DOHH2 (cell line): ENCODE results near the gene APOLD1.

Source experiments
- H3F3A ChIP-seq: fragments of 200-600 bp; sonication (generic), shearing (Covaris generic); 2 replicates; pipeline ENCODE4 v1.6.0; 2016; ENCODE audit warnings: antibody characterized with exemption, mild to moderate bottlenecking; ENCODE audit not compliant: control insufficient read depth, insufficient read depth
- H3K27ac ChIP-seq: fragments of 200-600 bp; sonication (generic); 2 replicates; pipeline ENCODE4 v1.5.1; 2014; ENCODE audit warnings: low read depth, mild to moderate bottlenecking, low read length, moderate library complexity
- H3K27me3 ChIP-seq: fragments of 200-600 bp; sonication (generic); 2 replicates; pipeline ENCODE4 v1.6.1; 2014; ENCODE audit warnings: mild to moderate bottlenecking, low read length, mixed read lengths; ENCODE audit not compliant: control insufficient read depth
- H3K36me3 ChIP-seq: fragments of 200-600 bp; sonication (generic); 2 replicates; pipeline ENCODE4 v1.6.1; 2014; ENCODE audit warnings: mild to moderate bottlenecking, low read length, moderate library complexity, mixed read lengths; ENCODE audit not compliant: control insufficient read depth
- H3K4me1 ChIP-seq: fragments of 200-600 bp; sonication (generic); 2 replicates; pipeline ENCODE4 v1.6.1; 2014; ENCODE audit warnings: mild to moderate bottlenecking, low read length, mixed read lengths; ENCODE audit not compliant: control insufficient read depth
- H3K4me2 ChIP-seq: fragments of 200-600 bp; sonication (generic); 2 replicates; pipeline ENCODE4 v1.6.0; 2014; ENCODE audit warnings: mild to moderate bottlenecking, low read length, moderate library complexity
- H3K4me3 ChIP-seq: fragments of 200-600 bp; sonication (generic); 2 replicates; pipeline ENCODE4 v1.5.1; 2014; ENCODE audit warnings: mild to moderate bottlenecking, low read length, mixed read lengths
- H3K79me2 ChIP-seq: fragments of 200-600 bp; sonication (generic); 2 replicates; pipeline ENCODE4 v1.6.1; 2014; ENCODE audit warnings: mild to moderate bottlenecking, low read length, mixed read lengths; ENCODE audit not compliant: control insufficient read depth
- H3K9me2 ChIP-seq: fragments of 200-600 bp; sonication (generic); replicated peaks from 2 replicates; pipeline ENCODE4 v1.6.1; 2014; ENCODE audit warnings: mild to moderate bottlenecking, low read length, mixed read lengths; ENCODE audit not compliant: control insufficient read depth
- H3K9me3 ChIP-seq: fragments of 200-600 bp; sonication (generic); 2 replicates; pipeline ENCODE4 v1.6.1; 2014; ENCODE audit warnings: antibody characterized with exemption, low read length, mixed read lengths; ENCODE audit not compliant: control insufficient read depth, insufficient read depth
- H4K20me1 ChIP-seq: fragments of 200-600 bp; sonication (generic); 2 replicates; pipeline ENCODE4 v1.6.0; 2014; ENCODE audit warnings: low read depth, mild to moderate bottlenecking, antibody characterized with exemption, low read length, moderate library complexity; ENCODE audit not compliant: control insufficient read depth, insufficient read depth
- CTCF ChIP-seq: fragments of 200-600 bp; sonication (generic); IDR thresholded peaks from one replicate; pipeline ENCODE4 v1.5.1; 2014; ENCODE audit warnings: antibody characterized with exemption, mild to moderate bottlenecking, low read depth, low read length; ENCODE audit not compliant: poor library complexity, severe bottlenecking
- EZH2phosphoT487 ChIP-seq: fragments of 200-600 bp; sonication (generic); IDR thresholded peaks from 2 replicates; pipeline ENCODE4 v1.6.1; 2017; ENCODE audit warnings: borderline replicate concordance, mild to moderate bottlenecking, antibody characterized with exemption, low read length, moderate library complexity, mixed read lengths

The APOLD1 gene

GRCh38 chr12:12747278-12747677 is 38.2 kb upstream of the APOLD1 start:
- H3K9me3 ChIP-seq = no peaks in the 10 kb centered on the region
- H3K4me2 ChIP-seq = no peak overlapping the region
- no peak overlapping the region for H3K27ac ChIP-seq
- H4K20me1 ChIP-seq = no peaks in the 10 kb centered on the region
- H3K27me3 ChIP-seq = no peaks in the 10 kb centered on the region
- peaks cover 6% of the 10 kb centered on the region; the same call in 1 of the 2 replicates for H3K79me2 ChIP-seq
- no peaks in the 10 kb centered on the region for H3F3A ChIP-seq
- H3K9me2 ChIP-seq = no peaks in the 10 kb centered on the region
- TF ChIP-seq CTCF = no peak
- no peak for TF ChIP-seq EZH2phosphoT487
- H3K4me3 ChIP-seq = no peak overlapping the region
- H3K4me1 ChIP-seq = no peaks in the 10 kb centered on the region
- H3K36me3 ChIP-seq = peaks cover 22% of the 10 kb centered on the region

- Histone ChIP-seq H3K27me3 (no peaks in the 10 kb centered on the region), H3K4me2 (no peak overlapping the region), H3K4me3 (no peak overlapping the region), H4K20me1 (no peaks in the 10 kb centered on the region), H3K36me3 (peaks cover 19% of the 10 kb centered on the region), H3K9me3 (no peaks in the 10 kb centered on the region), H3K4me1 (no peaks in the 10 kb centered on the region), H3K27ac (no peak overlapping the region), H3K79me2 (peaks cover 6% of the 10 kb centered on the region; the same call in 1 of the 2 replicates), H3K9me2 (no peaks in the 10 kb centered on the region), H3F3A (no peaks in the 10 kb centered on the region)
- no peak for TF ChIP-seq CTCF
- no peak for TF ChIP-seq EZH2phosphoT487
Observed at GRCh38 chr12:12748044-12748443, 37.4 kb upstream of the APOLD1 start.

- Histone ChIP-seq H4K20me1 (no peaks in the 10 kb centered on the region), H3K9me2 (no peaks in the 10 kb centered on the region), H3K79me2 (peaks cover 6% of the 10 kb centered on the region; the same call in 1 of the 2 replicates), H3K27ac (no peak overlapping the region), H3K4me1 (no peaks in the 10 kb centered on the region), H3K4me2 (no peak overlapping the region), H3F3A (no peaks in the 10 kb centered on the region), H3K4me3 (no peak overlapping the region), H3K9me3 (no peaks in the 10 kb centered on the region), H3K36me3 (peaks cover 12% of the 10 kb centered on the region), H3K27me3 (no peaks in the 10 kb centered on the region)
- TF ChIP-seq CTCF (no peak), EZH2phosphoT487 (no peak)
Observed at GRCh38 chr12:12749433-12749832, 36.0 kb upstream of the APOLD1 start.

- H3K36me3 ChIP-seq = peaks cover 5% of the 10 kb centered on the region
- no peak overlapping the region for H3K27ac ChIP-seq
- no peaks in the 10 kb centered on the region for H3K9me2 ChIP-seq
- no peaks in the 10 kb centered on the region for H3K4me1 ChIP-seq
- H3F3A ChIP-seq = no peaks in the 10 kb centered on the region
- TF ChIP-seq EZH2phosphoT487 (no peak), CTCF (no peak)
- H3K4me3 ChIP-seq = no peak overlapping the region
- no peaks in the 10 kb centered on the region for H3K27me3 ChIP-seq
- H3K4me2 ChIP-seq = no peak overlapping the region
- no peaks in the 10 kb centered on the region for H4K20me1 ChIP-seq
- H3K79me2 ChIP-seq = no peaks in the 10 kb centered on the region
- H3K9me3 ChIP-seq = no peaks in the 10 kb centered on the region
Observed at GRCh38 chr12:12755923-12756322, 29.5 kb upstream of the APOLD1 start.
